Suprapubic skin (tissue), 3 donors: ENCODE measurements around the gene SOX12.

Experiments
- CTCF ChIP-seq, 2 donors: fragments of 200-600 bp in 1 of 2; fragments of 450-650 bp in 1 of 2; sonication (generic) in 1 of 2; IDR thresholded peaks; one replicate each; pipeline ENCODE4 v1.5.1; 2016 to 2019; ENCODE audit warnings: antibody characterized with exemption in 2 of 2, mild to moderate bottlenecking in 1 of 2, moderate library complexity in 1 of 2
- POLR2A ChIP-seq, 2 donors: fragments of 450-650 bp; IDR thresholded peaks; one replicate each; pipeline ENCODE4 v1.6.1; 2017; ENCODE audit warnings: antibody characterized with exemption in 2 of 2, mild to moderate bottlenecking in 2 of 2, moderate library complexity in 2 of 2

DNA sequence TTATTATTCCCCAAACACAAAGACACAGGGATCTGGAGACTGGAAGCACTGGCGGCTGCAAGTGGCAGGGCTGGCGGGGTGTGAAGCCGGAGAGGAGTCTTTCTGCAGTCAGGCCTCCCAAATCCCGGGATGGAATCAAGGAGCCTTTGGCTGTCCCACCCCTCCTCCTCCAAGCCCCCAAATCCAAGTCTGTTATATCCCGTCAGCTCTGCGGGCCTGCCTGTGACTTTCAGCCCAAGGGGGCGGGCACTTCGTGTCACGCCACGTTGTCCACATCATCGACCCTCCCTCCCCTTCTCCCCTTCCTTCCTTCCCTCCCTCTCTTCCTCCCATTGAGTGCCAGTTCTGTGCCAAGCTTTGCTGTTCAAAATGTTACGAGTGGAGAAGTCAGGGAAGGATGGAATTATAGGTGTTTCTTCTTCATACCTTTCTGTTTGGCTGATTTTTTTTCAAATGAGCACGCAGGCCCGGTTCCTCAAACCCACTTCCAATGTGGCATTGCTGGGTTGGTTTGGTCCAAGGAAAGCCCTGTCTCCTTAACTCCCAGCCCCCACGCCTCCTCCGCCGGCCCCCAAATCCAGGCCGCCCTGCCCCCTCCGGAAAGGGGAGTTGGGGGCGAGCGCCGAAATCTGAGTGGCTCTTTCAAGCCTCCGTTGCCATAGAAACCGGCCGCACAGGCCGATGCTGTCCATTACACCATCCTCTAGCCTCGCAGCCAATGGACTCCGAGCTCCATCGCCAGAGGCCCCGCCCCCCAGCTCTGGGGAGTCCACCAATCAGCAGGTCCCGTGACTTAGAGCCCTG is 15.3 kb upstream of the SOX12 start:
- TF ChIP-seq CTCF (IDR thresholded peaks at IDR 0.05) (no peak), POLR2A (IDR thresholded peaks at IDR 0.05) (no peak)
